EL (cell line): ENCODE results near the gene CKMT2.

Experiments
- DNase-seq: peaks from one replicate; pipeline ENCODE4 v3.0.0-alpha.2; 2016

CKMT2 gene

DNA sequence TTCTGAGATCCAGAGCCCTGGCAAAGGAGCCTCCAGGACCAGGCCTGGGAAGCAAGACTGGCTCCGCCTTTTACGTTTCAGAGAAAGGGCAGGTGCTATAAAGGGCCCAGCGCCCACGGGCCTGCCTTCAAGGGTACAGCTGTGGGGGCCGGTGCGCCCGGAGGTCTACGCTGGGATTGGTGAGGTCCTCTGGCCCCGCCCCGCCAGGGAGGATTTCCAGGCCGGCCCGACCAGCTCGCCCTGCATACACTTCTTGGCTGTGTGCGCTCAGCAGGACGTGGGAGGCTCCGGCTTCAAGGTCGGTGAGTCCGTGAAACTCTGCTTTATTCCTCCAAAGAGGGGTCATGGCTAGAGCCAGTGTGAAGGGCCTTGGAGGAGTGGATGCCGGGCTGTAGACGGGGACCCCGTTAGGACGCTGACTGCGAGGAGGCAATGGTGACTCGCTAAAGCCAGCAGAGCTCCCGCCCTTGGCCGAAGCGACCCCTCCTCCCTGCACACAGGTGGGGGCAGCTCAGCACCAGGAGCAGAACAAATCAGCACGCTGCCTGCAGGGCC, at the start of gene CKMT2:
TSS of gene CKMT2 (plus strand) at position 243 of the 555 bp plus-strand sequence. CDS start 17,811 bp downstream, outside the sequence.
- no peak for DNase-seq

DNA sequence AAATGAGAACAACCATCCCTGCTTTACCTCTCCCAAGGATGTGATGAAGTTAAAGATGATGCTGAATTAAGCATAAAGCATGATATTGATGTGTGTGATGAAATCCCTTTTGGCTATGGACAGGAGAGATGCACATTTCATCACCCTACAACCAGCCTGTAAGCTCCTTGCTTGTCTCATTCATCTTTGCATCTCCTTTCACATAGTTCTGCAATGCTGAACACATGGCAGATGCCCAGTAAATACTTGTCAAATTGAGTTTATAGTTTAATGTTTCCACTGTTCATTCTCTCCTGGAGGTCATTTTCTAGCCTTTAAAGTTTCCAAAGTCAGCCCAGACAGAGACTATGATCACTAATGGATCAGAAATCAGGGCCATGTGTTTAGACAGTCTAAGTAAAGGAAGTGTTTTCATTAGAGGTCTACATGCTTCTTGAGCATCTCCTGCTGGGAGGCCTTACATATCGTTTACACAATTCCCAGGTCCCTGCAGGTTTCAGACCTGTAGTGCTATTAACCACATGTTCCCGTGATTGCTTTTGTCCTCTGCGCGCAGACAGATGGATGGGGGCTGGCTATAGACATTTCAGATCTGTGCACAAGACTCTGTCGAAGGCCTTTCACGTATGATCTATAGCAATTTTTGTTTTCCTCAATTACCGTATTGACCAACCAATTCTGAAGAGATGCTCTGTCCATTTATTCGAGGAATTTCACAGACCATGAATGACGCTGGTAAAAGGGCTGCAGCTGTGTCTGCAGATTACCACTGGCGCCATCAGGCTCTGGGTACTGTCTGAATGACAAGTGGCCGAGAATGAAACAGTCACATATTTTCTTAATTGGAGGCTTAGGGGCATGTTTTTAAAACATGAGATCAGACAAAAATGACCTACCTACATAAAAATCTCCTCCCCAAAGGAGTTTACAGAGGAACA, 49.0 kb upstream of the CKMT2 start:
- no peak for DNase-seq

DNA sequence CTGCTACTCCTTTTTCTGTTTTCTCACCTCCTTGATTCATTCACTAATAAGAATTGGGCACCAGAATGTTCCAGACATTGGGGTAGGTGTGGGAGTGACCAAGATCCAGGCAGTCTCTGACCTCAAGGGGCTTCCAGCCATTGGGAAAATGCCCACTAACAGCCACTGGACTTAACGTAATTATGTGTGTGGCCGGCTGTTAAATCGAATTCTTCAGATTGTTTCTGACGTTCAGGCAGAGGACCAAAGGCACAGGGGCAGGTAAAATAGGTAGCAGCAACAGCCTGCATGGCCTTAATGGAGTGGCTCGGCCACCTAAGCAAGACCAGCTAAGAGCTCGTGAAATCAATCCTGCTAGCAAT, 48.4 kb upstream of the CKMT2 start:
- no peak for DNase-seq

DNA sequence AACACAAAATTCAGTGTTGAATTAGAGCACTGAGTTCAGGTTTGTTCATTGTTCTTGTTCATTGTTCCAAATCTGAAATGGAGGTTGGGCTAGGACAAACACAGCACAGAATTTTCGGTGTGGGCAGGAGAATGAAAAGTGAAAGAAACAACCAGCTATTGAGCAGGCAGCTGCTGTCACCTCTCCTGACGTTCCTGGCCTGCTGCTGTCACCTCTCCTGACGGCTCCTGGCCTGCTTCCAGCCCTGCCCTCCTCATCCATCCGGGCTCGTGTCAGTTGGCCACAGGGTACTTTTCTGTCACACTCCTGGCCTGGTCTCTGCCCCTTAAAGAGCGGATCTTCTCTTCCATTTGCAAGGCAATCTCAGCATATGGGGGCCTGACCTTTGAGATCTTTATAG, 45.2 kb upstream of the CKMT2 start:
- no peak for DNase-seq

DNA sequence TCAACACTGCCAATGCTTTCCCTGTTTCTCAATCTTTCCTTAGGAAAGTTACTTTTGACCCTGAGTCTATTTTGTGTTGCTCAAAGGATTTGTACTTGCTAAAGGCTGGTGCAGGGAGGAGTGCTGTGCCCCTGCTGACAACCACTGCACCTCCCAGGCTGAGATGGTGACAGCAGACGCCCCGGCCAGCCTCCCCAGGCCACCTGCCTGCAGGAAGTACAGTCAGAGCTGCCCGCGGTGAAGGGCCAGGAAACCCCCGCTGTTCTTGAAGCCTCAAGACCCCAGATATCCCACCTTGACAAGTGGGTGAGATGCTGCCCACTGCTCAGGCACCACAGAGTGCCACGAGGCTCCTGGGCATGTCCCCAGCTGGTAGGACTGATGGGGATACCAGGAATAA, 44.2 kb upstream of the CKMT2 start:
- no peak for DNase-seq

DNA sequence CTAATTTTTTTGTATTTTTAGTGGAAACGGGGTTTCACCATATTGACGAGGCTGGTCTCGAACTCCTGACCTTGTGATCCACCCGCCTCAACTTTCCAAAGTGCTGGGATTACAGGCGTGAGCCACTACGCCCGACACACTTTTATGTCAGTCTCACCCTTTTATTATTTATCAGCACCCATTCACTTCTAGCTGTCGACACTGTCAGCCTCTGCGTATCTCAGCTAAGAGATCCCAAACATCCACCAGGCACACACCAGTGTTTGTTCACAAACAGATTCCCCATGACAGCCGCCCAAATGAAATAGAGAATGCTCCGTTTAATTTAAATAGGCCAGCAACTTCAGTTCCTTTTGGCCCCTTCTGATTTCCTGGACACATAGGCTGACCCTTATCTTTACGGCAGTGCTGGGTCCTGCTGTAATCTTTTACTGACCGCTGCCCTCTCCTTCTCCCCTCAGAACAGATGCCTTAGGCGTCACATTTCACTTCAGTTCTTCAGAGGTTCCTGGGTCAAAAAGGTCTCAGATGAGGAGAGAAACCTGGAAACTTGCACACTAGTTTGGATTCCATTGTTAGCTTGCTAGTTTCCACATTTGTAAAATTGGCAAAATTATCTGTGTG, 43.1 kb upstream of the CKMT2 start:
- DNase-seq = no peak

DNA sequence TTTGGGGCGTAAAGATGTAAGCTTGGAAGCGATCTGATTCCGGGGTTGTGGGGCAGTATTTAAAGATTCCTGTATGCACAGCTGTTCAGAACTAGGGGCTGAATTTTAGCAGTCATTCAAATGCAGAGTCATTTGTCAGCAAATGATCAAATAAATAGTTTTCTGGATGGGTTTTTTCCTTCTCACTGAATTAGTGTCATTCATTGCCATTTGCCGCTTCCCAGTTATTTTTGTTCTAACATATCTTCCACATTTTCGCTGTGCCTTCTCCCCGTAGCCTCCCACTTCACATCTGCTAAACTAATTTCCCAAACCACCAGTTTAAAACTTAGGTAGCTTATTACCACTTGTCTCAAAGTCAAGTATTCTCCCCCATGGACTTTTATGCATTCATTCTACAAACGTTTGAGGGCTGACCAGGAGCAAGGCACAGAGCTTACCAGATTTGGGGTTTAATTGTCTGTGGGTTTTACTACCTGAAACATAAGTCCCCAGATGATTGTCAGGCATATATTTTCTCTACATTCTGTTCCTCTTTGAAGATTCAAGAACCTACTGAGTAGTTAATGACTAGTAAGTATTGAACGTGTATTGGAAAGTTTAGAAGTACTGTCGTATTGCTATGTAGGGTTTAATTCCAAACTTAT, 41.3 kb upstream of the CKMT2 start:
- DNase-seq = no peak

DNA sequence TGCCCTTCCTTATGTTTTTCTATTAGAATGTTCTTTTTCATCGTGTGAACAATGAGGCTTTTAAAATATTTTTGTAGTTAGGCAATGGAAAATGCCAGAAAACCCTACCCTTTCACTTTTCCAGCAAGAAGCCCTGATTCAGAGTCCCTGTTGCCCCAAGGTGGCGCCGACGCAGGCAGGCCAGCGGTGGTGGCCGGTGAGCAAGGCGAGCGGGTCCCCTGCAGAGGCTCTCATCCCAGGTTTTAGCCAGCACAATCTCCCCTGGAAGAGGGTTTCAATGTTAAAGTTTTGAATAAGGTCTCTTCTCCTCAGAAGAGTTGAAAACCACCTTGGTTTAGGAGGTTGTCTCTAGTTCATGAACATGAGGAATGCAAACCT, 40.8 kb upstream of the CKMT2 start:
- DNase-seq = no peak

DNA sequence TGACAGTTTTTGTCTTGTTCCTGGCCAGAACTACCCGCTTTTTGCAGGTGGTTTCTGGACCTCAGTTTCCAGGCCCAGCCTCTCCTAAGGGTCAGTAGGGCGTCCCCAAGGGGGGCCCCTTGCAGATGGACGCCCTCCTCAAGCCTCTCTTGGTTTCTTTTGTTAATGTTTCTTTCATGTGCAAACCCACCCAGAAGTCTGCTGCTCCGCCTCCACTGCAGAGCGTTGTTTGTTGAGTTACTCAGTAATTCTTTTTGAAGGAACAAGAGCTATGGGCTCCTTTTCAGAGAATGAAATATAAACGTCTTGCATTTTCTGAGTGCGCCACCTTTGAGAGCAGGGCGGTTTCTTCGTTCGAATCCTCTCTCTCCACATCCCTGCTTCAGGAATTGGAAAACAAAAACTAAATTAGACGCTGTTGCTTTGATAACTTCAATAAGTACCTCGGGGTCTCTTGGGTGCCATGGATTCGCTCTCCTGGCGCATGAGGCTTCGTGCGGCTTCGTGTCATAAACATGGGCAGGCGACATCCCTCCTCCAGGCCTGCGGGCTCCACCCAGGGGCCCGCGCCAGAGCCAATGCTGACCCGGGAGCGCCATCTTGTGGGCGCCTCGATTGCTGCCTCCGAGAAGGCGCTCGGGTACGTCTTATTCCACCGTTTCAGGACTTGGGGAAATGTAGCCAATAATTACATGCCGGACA, 38.3 kb upstream of the CKMT2 start:
- peak; percentile 76 for DNase-seq

DNA sequence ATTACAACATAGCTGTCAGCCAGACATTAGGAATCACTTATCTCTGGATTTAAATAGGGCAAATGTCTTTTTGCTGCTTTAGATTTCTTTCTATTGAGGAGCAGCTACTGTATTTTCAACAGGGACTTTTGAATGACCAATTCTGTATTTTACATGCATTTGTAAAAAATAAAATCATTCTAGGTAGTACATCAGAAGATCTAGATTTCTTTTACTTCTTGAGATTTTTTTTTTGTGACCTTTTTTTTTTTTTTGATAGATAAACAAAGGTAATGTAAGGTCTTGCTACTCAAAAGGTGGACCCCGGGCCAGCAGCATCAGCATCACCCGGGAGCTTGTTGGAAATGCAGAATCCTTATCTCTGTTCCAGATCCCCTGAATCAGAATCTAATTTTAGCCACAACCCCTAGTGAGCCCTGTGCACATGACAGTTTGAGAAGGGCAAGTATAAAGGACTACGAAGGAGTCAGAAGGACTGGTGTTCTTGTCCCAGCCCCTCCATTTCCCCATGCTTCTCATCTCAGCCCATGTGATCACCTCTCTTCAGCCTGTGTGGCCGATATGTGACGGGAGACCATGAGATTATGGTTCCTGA, 37.7 kb upstream of the CKMT2 start:
- no peak for DNase-seq

DNA sequence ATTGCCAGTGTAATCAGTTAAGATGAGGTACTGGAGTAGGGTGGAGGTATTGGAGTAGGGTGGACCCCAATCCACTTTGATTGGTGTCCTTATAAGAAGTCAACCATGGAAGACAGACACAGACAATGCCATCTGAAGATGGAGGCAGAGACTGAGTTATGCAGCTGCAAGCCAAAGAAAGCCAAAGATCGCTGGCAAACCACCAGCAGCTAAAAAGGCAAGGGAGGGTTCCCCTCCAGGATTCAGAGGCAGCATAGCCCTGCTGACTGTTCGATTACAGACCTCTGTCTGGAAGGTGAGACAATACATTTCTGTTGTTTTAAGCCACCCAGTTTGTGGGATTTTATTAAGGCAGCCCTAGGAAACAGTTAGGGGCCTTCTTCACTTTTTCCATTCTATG, 30.5 kb upstream of the CKMT2 start:
- no peak for DNase-seq

DNA sequence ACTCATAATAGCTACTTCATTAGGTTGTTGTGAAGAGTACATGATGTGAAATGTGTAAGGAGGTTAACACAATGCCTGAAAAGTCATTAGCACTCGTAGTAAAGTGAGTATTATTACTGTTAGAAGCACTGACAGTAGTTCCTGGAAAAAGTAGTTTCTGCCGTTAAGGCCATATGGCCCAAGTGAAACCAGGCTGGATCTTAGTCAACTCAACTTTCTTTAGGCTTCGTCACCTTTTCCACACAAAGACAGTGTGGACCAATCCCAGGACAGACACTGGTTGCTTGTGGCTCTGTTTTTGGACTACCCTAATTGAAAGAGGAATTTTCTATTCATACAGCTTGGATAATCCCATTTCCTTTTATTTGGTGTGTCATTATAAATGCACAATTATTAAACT, 29.4 kb upstream of the CKMT2 start:
- DNase-seq = no peak

DNA sequence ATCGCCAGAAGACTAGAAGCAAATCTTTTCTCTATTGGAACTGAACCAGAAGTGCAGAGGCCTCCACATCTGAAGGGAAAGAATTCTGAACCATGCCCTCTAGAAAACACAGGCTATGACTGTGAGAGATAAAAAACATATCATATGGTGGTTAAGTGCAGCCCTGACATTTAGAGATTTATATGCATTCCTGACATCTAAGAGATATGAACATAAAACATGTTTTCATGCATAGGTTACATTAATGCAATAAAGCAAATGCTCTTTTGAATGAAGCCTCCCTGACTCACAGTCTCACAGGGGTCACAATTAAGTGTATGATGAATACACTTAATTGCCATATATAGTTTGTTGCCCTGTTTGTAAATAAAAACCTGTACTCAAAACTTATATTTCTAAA, 28.9 kb upstream of the CKMT2 start:
- DNase-seq = no peak

DNA sequence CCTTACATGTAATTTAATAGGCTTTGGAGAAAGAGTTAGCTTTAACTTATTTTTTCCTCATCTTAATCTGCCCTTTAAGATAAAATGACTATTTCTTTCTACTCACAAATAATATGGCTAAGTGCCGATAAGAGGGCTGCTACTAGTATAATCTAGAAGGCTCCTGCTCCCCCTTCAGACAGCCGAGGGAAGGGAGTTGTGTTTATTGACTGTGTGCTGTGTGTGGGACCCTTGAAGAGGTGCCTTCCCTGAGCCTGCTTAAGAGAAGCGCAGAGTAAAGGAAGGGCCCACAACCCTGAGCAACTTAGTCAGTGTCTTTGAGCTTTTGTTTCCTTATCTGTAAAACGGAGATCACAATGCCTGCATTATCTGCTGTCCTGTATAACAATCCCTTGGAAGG, 28.1 kb upstream of the CKMT2 start:
- DNase-seq = no peak

DNA sequence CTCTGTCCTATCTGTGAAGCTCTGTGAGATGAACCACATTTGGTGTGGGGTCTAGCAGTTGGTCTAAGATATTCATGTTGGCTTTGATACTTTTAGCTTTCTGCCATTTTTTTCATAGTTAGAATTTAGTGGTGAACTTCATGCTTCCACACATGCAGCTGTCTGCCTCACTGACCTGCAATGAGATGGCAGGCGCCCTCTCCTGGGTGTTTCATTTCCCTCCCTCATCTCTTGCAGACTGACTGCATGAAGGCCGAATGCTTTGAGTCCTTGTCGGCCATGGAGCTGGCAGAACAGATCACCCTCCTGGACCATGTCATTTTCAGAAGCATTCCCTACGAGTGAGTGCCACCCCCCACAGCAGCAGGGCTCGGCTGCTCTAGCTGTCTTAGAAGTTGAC, 26.1 kb upstream of the CKMT2 start:
- peak; percentile 13 for DNase-seq

DNA sequence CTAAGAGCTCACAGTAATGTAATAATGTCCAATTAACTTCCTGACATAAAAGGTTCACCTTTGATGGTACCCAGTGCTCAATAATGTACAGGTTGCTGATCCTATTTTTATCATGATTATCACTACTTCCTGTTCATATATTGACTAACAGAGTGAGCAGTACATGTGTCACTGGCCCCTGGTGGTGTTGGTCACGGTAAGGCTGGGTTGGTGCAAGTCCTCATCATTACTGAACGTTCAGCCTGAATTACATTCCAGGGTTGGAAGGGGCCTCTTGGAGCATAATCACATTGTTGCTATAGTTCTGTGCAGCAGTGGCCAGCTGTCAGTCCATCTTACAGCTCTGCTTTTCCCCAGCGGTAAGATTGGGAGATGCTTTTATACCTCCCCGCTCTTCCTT, 24.2 kb upstream of the CKMT2 start:
- peak; percentile 7 for DNase-seq

DNA sequence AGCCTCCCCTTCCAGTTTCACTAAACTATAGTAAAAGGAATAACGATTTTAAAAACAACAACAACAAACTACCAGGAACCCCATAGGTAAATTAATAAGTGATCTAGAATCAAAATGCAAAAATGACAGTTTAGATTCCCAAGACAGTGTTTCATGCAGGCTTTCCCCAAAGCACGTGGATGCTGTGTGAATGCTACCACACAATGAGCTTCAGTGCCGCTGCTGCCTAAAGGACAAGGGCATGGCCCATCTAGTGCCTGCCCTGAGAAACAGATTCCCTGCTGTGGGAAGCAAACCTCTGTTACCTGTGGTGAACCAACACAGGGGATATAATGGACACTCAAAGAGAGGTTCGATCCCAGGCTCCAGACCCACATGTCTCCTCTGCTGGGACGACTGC, 23.7 kb upstream of the CKMT2 start:
- DNase-seq = no peak

DNA sequence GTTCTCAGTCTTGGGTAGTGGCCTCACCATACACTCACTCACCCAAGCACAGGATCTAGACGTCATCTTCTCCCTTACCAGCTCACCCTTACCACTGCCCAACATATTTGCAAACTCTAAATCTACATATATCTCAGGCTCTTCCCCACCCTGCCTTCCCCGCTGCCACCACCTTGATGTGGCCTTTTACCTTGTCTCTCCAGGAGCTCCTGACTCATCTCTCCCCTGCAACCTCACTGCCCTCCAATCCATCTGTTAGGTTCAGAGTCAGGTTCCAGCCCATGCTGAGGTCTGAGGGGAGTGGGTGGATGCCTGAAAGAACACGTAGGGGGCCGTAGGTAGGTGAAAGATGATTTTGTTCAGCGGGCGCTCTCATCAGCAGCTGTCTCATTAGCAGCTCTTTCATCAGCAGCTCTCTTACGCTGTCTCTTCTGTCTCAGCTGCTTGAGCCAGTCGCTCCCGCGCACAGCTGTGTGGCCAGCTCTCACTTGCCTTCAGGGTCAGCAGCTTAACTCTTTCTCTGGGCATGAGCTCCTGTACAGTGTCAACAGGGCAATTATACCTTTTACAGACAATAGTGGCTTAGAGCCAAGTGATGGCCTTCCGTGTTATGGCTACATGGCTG, 23.1 kb upstream of the CKMT2 start:
- no peak for DNase-seq

DNA sequence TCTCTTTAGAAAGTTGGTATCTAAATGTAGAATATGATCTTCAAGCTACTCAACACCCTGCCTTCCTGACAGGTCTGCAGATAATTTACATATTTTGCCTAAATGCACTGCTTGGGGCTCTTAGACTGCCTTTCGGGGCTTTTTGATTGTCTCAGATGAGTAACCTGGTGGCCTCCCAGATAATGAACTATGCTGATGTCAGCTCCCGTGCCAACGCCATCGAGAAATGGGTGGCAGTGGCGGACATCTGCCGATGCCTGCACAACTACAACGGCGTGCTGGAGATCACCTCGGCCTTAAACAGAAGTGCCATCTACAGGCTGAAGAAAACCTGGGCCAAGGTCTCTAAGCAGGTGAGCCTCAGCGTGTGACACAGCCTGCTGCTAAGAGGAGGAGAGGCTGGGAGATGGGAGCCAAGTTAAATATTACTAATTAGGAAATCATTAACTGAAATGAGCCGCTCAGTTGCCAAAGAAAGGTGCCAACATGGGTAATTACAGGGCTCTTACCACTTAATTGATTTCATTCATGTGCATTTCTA, 20.8 kb upstream of the CKMT2 start:
- DNase-seq = no peak

DNA sequence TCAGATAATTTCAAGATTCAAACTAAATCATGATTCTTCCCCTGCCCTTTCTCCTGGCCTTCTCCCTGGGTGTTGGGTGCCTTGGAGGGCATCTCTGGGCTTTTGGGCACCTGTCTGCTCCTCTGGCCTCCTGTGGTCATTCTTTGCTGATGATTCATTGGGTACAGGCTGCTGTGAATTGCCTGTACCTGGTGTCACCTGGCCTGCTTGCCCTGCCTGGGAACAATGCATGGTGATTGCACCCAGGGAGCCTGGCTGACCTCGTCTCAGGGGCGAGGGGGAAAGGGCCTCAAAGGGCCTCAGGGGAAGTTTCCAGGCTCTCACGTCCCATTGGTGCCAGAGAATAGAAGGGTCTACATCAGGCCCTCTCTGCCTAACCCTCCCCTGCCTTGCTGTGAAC, 20.1 kb upstream of the CKMT2 start:
- no peak for DNase-seq

DNA sequence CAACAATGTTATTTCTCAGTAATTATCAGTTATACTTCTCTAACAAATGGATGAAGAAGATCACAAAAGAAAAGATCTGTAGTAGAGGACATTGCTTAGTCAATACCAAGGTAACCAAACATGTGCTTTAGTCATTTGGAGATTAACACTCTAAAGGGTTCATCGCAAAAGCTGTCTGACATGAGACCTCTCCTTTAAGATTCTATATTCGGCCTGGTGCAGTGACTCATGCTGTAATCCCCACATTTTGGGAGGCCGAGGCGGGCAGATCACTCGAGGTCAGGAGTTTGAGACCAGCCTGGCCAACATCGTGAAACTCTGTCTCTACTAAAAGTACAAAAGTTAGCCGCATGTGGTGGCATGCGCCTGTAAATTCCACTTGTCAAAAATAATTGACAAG, 18.3 kb upstream of the CKMT2 start:
- DNase-seq = no peak

DNA sequence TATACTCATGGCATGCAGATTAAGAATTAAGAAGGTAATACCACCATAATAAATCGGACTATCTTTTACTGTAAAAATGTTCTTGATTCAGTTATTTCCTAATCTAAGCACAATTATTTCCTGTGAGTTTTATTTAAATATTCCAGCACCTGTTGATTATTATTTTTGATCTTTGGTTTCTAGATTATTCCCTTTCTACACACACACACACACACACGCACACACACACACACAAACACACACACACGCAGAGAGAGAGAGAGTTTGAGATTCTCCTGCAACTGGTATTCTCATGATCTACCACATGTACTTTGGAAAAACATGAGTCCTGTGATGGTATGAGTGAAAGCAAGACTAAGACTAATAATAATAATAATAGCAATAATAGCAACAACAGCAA, 17.0 kb upstream of the CKMT2 start:
- no peak for DNase-seq
